Measurements from ENCODE around the gene ERAP2.
"Not testable (repeated sequence)": the region's sequence is repeated elsewhere in the genome, so short reads cannot be mapped to it uniquely, and the experiment has no call there.

DNA sequence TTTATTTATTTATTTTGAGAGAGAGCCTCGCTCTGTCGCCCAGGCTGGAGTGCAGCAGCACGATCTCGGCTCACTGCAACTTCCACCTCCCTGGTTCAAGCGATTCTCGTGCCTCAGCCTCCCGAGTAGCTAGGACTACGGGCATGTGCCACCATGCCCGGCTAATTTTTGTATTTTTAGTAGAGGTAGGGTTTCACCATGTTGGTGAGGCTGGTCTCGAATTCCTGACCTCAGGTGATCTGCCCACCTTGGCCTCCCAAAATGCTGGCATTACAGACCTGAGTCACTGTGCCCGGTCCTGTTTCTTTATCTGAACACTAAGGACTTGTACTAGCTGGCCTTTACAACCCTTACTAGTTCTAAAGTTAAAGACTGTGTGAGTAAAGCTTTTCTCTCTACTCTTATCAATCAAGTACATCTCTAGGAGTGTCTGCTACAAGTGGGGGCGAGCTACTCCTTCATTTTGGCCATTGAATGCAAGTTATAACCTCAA, 723 bp downstream of the ERAP2 start:
- not testable (repeated sequence) for TF ChIP-seq EZH2 (IDR thresholded peaks at IDR 0.05; ENCODE audit: insufficient read depth, poor library complexity, severe bottlenecking); EZH2phosphoT487 (IDR thresholded peaks at IDR 0.05; ENCODE audit: insufficient read depth, low read depth)

All from GM23248 (cell line).